Calu3 (cell line): ENCODE data around the gene WDR5. TPM values are rescaled to one million over a fixed set of nuclear protein-coding genes. Genes with fewer than 3 reads are reported as not detected.

ENCODE experiments used
- BruUV-seq: library from RNA; stranded (reverse); fragments of 400-500 nt; replicated peaks from 2 replicates; lab custom pipeline; 2021; lab: Mats Ljungman, UMichigan
- CTCF ChIA-PET: fragments of 300-600 bp; sonication (Branson Sonifier 250); formaldehyde crosslinking; loops from one replicate; lab custom pipeline; 2022; ENCODE audit warnings: antibody characterized with exemption; lab: Charles Lee
- DNase-seq: peaks from one replicate; pipeline ENCODE4 v3.0.0; 2022
- H3K27ac Mint-ChIP-seq: one replicate; pipeline ENCODE4 v1.8.0; 2022; ENCODE audit warnings: mixed read lengths; ENCODE audit not compliant: unreplicated experiment
- H3K27me3 Mint-ChIP-seq: one replicate; pipeline ENCODE4 v1.8.0; 2022; ENCODE audit warnings: mixed read lengths; ENCODE audit not compliant: unreplicated experiment
- H3K36me3 Mint-ChIP-seq: one replicate; pipeline ENCODE4 v1.8.0; 2022; ENCODE audit warnings: mild to moderate bottlenecking, moderate library complexity, mixed read lengths; ENCODE audit not compliant: insufficient read depth, unreplicated experiment
- H3K4me1 Mint-ChIP-seq: one replicate; pipeline ENCODE4 v1.8.0; 2022; ENCODE audit warnings: mild to moderate bottlenecking, low read depth, mixed read lengths; ENCODE audit not compliant: unreplicated experiment
- H3K4me3 Mint-ChIP-seq: one replicate; pipeline ENCODE4 v1.8.0; 2022; ENCODE audit warnings: mild to moderate bottlenecking, low read depth, moderate library complexity, mixed read lengths; ENCODE audit not compliant: unreplicated experiment
- H3K9me3 Mint-ChIP-seq: one replicate; pipeline ENCODE4 v1.8.0; 2022; ENCODE audit warnings: low read depth, mixed read lengths; ENCODE audit not compliant: unreplicated experiment
- intact Hi-C: fragments of 100-400 bp; cut with micrococcal nuclease; formaldehyde crosslinking; loops from one replicate; pipeline ENCODE4 v1.10.0; 2022; ENCODE audit not compliant: unreplicated experiment
- total RNA-seq: library from RNA; stranded (reverse); gene quantifications from 2 replicates; pipeline ENCODE4 v1.2.3, GENCODE V29; 2022
- TF ChIP-seq, protein P1 (sequence below): fragments of 200-600 bp; IDR thresholded peaks from one replicate; pipeline ENCODE4 v1.8.0; 2022; ENCODE audit warnings: antibody characterized with exemption; ENCODE audit not compliant: unreplicated experiment

Gene WDR5
- total RNA-seq, 1 experiment from 2014 or later = 27.5 TPM

DNA sequence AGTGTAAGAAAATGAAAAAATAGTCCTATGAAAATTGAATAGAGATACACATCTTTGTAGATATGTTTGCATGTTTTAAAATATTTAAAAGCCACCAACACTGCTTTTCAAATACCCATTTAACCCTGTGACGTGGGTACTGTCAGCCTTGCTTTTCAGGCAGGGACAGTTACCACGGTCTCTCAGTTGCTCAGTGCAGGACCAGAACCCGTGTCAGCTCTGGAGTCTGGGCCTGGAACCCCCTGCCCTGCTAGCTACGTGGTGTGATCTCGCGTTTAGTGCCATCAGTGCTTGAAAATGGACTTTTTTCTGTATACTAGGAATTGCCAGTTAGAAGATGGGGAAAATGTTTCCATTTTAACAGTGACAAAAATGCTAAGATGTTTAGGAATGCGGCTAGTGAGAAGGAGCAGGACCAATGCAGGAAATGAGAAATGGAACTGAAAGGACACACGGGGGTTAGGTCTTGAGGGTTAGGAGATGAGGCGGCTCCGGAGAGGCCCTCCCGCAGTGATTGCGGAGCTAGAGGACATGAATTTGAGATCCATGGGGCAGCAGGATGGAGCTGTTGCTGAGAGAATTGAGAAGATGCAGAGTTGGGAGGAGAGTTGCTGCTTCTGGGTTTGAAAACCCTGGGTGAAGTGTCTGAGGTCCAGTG is 14.8 kb downstream of the WDR5 start:
- Mint-ChIP-seq H3K36me3 (peaks cover 9% of the 10 kb centered on the region), H3K27me3 (no peaks in the 10 kb centered on the region), H3K9me3 (no peaks in the 10 kb centered on the region), H3K4me3 (no peak overlapping the region), H3K4me1 (no peaks in the 10 kb centered on the region), H3K27ac (no peak overlapping the region)
- intact Hi-C loops = no loop called here
- TF ChIP-seq, protein P1, sequence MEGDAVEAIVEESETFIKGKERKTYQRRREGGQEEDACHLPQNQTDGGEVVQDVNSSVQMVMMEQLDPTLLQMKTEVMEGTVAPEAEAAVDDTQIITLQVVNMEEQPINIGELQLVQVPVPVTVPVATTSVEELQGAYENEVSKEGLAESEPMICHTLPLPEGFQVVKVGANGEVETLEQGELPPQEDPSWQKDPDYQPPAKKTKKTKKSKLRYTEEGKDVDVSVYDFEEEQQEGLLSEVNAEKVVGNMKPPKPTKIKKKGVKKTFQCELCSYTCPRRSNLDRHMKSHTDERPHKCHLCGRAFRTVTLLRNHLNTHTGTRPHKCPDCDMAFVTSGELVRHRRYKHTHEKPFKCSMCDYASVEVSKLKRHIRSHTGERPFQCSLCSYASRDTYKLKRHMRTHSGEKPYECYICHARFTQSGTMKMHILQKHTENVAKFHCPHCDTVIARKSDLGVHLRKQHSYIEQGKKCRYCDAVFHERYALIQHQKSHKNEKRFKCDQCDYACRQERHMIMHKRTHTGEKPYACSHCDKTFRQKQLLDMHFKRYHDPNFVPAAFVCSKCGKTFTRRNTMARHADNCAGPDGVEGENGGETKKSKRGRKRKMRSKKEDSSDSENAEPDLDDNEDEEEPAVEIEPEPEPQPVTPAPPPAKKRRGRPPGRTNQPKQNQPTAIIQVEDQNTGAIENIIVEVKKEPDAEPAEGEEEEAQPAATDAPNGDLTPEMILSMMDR = no peak
- no peak for DNase-seq
- CTCF ChIA-PET = no interaction called here
- BruUV-seq = no TSS peak

DNA sequence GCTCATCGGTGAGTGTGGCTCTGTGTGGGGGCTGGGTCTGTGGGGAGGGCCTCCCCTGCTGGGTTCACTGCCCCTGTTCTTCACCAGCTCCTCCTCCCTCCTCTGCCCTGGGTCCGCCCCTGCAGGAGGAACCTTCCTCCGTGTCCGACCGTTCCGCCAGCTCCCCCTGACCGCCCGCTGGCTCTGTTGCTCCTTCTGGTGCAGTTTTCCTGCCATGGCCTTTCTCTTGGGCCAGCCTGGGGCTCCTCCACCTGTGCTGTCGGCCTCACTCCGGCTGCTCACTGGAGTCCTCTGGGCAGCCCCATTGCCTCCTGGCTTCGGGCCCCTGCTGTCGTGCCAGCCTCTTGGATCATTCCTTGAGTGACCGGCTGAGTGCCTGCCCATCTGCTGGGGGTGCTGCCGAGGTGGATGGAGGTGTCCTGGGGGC is 16.2 kb downstream of the WDR5 start:
- intact Hi-C loops = no loop called here
- no peaks in the 10 kb centered on the region for H3K4me1 Mint-ChIP-seq
- H3K4me3 Mint-ChIP-seq = no peak overlapping the region
- peaks cover 14% of the 10 kb centered on the region for H3K36me3 Mint-ChIP-seq
- H3K27ac Mint-ChIP-seq = no peak overlapping the region
- DNase-seq = no peak
- BruUV-seq = no TSS peak
- TF ChIP-seq, protein P1 = no peak
- H3K27me3 Mint-ChIP-seq = no peaks in the 10 kb centered on the region
- H3K9me3 Mint-ChIP-seq = no peaks in the 10 kb centered on the region
- CTCF ChIA-PET = no interaction called here

DNA sequence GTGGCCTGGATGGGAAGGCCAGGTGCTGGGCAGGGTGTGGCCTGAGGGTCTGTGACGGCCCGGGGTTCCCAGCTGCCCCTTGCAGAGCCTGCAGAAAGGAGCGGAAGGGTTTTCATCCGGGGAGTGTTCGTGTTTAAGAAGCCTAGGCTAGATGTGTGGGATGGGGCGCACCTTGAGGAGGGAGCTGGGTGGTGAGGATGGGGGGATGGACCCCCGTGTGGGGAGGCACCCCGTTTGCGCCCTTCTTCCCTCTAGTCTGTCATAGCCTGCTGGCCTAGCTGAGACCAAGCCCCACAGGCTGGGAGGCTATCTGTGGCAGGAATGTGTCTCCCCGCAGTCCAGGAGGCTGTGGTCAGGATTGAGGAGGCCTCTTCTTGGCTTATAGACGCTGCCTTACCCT is 16.6 kb downstream of the WDR5 start:
- no peaks in the 10 kb centered on the region for H3K9me3 Mint-ChIP-seq
- CTCF ChIA-PET = no interaction called here
- H3K27ac Mint-ChIP-seq = no peak overlapping the region
- no TSS peak for BruUV-seq
- intact Hi-C loops = no loop called here
- H3K4me3 Mint-ChIP-seq = no peak overlapping the region
- TF ChIP-seq, protein P1 = no peak
- no peaks in the 10 kb centered on the region for H3K4me1 Mint-ChIP-seq
- H3K36me3 Mint-ChIP-seq = peaks cover 14% of the 10 kb centered on the region
- H3K27me3 Mint-ChIP-seq = no peaks in the 10 kb centered on the region
- DNase-seq = no peak

DNA sequence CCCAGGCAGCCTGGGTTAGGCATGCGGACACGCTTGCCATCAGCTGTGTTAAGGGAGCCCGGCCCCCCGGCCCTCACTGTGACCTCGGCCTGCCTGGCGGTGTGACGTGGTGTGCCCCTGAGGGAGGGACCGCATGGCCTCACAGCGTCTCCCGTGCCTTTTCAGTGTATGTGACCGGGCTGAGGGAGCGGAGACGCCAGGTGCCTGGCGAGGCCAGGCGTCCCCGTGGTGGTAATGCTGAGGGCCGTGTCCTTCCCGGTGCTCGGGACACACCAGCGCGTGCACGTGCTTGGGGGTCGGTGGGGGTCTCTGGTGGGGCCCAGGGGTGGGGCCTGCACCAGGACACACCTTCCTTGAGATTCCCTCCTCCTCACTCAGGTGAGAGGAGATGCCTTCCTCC is 17.6 kb downstream of the WDR5 start:
- CTCF ChIA-PET = no interaction called here
- Mint-ChIP-seq H3K27ac (no peak overlapping the region), H3K4me1 (no peaks in the 10 kb centered on the region), H3K4me3 (no peak overlapping the region), H3K36me3 (peaks cover 10% of the 10 kb centered on the region), H3K9me3 (no peaks in the 10 kb centered on the region), H3K27me3 (no peaks in the 10 kb centered on the region)
- BruUV-seq = no TSS peak
- intact Hi-C loops = no loop called here
- TF ChIP-seq, protein P1 = no peak
- DNase-seq = no peak
